Omental fat pad (tissue), 4 donors: ENCODE measurements around the gene RRAS. TPM values are rescaled to one million over a fixed set of nuclear protein-coding genes. Genes with fewer than 3 reads are reported as not detected.
A peak's percentile ranks its signal among the peaks of the same experiment; 100 is the strongest.

Source experiments
- ATAC-seq: fragments of 150-250 bp; one replicate; pipeline ENCODE4 v1.9.1; 2016; ENCODE audit warnings: mild to moderate bottlenecking, moderate library complexity; ENCODE audit not compliant: low FRiP score
- DNase-seq: peaks from one replicate; pipeline ENCODE4 v3.0.0-alpha.2; 2019; ENCODE audit warnings: low spot score
- CTCF ChIP-seq, 3 donors: fragments of 450-650 bp; IDR thresholded peaks; one replicate each; pipeline ENCODE4 v1.5.1; 2016 to 2017; ENCODE audit warnings: antibody characterized with exemption in 3 of 3, mild to moderate bottlenecking in 3 of 3, moderate library complexity in 2 of 3
- total RNA-seq, 4 donors: library from RNA; depleted of rRNA; stranded (reverse); fragments of >200 nt; gene quantifications; one replicate each; pipeline ENCODE4 v1.1.0, GENCODE V29; 2016

RRAS gene
- total RNA-seq, 4 donors from 2014 or later = 72.2 to 91.0 (median 76.8) TPM

DNA sequence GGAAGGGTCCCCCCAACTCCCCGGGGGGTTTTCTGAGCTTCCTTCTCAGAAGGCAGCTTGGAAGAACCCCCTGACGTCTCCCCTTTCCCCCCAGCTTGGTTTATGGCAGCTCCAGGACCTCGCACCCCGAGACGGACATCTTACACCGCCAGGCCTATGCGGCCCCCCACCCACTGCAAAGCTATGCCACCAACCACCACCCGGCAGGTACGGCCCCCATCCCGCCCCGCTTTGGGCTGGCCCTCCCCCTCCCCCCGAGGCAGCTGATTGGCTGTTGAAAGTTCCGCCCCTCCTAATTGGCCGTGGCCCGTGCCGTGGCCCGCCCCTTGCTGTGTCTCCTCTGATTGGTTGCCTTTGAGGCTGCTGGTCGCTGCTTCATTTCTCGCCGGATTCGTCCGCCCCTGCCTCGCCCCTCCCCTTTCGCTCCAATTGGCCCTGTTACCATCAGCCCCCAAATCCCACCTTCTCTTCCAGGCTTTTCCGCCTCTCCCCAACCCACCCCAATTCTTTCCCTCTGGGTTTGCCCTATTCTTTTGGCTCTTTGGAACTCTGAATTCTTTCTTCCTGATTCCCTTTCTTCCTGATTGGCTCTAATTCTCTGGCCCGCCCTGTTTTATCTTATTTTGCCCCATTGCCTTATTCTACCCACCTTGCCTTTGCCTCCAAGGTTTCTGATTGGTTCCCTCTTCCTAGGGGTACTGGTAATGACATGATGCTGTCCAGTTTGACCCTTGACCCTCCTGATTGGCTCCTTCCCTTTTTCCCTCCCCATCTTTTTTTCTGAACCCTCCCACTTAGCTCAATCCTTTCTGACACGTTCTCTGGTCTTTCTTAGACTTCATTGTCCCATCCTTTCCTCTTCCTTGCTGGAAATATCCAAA, 46.5 kb downstream of the RRAS start:
- peak; percentile 79 for DNase-seq
- ATAC-seq = peak; percentile 65
- no peak for TF ChIP-seq CTCF (IDR thresholded peaks at IDR 0.05)

DNA sequence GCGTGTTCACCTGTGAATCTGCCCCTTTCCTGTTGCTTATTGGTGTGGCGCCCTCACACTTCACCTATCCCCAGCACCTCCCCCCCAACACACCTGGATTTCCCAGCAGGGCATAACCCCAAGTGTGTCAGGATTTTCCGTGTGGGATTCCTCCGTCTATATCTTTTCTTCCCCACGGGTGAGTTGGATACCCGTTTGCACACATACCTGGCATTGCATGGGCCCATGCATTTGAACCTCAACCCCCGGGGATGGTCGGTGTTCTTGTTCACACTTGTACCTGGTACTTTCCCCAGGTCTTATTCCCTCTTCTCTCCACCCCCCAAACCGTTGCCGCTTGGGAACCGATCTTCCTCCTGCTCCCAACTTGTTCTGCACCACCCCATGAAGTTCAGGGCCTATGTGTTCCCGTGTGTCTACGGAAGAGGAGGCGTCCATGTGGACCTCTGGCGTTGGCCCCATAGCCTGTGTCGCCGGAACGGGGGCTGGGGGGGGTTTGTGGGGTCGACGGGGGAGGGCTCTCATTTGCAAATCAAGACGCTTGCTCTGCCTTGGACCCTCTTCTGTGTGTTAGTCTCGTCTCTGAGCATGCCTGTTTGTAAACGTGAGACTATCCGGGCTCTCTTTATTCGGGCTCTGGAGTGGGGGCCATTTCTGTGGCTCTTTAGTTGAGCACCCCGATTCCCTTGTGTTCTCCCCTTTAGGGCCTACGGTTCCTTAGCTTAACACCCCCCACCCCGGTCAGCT, 47.3 kb downstream of the RRAS start:
- no peak for DNase-seq

DNA sequence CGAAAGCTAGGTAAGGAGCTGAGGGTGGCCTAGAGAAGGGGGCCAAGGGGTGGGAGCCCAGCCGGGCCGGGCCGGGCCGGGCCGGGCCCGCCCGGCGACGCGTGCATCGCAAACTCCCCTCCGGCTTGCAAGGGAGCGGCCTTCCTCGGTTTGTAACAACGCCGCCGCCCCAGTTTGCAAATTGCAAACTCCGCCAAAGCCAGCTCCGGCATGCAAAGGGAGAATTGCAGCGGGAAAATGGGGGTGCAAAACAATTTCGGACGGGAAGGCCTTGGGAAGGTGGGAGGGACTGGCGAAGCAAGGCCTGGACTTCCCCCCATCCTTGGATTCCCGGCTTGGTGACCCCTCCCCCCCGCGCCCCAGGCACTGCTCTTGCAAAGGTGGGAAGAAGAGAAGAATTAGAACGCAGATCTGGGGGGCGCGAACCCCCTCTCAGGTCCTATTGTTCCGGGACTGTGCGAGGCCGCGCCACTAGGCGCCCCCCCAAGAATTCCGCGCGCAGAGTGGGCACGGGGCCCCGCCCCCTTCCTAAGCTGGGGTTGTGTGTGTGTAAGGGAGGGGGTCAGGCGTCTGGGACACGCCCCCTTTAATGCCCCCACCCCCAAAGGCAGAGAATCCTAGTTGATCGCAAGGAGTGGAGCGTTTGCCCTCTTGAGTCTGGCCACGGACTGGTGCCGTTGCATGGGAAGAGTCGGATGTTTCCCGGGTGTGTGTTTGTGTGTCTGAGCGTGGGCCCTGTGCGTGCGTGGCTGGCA, 48.0 kb downstream of the RRAS start:
- DNase-seq (no peak), ATAC-seq (no peak)
- TF ChIP-seq CTCF (IDR thresholded peaks at IDR 0.05) = no peak

More for the DNA sequence above, 47.3 kb downstream of the RRAS start:
- no peak for ATAC-seq
- TF ChIP-seq CTCF (IDR thresholded peaks at IDR 0.05) = no peak

DNA sequence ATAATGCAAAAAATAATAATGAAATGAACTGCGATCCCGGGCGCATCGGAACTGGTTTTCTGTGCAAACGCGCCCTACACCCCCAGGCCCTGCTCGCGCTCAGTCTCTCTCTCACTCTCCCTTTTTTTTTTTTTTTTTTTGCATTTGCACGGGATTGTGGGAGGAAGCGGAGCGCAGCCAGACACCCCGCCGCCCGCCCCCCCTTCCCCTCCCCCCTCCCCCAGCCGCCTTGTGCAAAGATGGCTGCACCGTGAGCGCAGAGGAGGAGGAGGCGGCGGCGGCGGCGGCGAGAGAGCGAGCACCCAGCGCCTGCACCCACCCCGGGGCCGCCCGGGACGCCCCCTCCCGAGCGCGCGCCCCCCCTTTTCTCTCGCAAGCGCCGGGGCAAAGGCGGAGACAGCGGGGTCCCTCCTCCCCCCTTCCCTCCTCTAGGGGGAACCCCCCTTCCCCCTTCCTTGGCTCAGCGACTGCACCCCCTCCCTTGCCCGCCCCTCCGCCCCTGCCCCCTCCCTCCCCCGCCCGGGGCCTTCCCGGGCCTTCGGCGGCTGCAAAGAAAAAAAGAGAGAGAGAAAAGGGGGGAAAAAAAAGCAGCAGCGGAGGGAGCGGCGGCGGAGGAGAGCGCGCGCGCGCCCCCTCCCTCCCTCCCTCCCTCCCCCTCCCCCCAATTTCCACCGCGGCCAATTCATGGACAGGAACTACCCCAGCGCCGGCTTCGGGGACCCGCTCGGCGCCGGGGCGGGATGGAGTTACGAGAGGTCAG, 48.8 kb downstream of the RRAS start, which contains the start of gene PRR12:
PRR12 (plus strand) TSS at position 212 of the 760 bp plus-strand sequence; CDS start at position 685, 473 bp downstream.
- DNase-seq = no peak
- no peak for ATAC-seq
- no peak for TF ChIP-seq CTCF (IDR thresholded peaks at IDR 0.05)

GRCh38 chr19:49590071-49590970, 49.6 kb downstream of the RRAS start:
- ATAC-seq = peak; percentile 89
- DNase-seq = peak; percentile 95
- no peak for TF ChIP-seq CTCF (IDR thresholded peaks at IDR 0.05)
